ENCODE results near the gene METTL4. TPM values are rescaled to one million over a fixed set of nuclear protein-coding genes. Genes with fewer than 3 reads are reported as not detected.

METTL4 gene
- polyA plus RNA-seq, 1 experiment = 12.7 TPM

DNA sequence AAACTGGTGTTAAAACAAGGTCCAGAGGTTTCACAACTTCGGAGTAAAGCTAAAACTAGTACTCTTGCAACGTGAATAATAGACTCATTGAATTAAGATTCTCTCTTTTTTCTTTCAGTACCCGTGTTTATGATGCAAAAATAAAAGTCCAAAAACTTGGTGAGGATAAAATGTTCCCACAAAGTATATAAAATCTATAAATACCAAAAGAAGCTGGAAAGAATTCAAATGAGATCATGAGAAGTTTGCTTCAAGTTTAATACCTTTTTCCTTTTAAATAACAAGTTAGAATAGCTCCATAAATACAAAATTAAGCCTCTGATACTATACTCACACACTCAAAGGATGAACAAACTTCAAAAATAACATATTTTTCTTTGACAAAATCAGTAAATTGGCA lies 34.0 kb downstream of the METTL4 start:
- Histone ChIP-seq H3K27me3 (ENCODE audit: control insufficient read depth, insufficient read depth, low read length) (no peaks in the 10 kb centered on the region), H3K4me3 (ENCODE audit: low read depth, low read length) (no peak overlapping the region), H3K9me3 (ENCODE audit: control insufficient read depth, insufficient read depth, low read length) (no peaks in the 10 kb centered on the region), H3K27ac (ENCODE audit: low read depth, low read length) (no peak overlapping the region)
- no peak for TF ChIP-seq CTCF (IDR thresholded peaks at IDR 0.05; ENCODE audit: low read depth, low read length)
- ChIA-PET POLR2A (no interaction called here), CTCF (interaction anchor here (0.6 to 2.6 kb wide), 4 partner anchors 9 to 433 kb away, joined by 3 to 12 read pairs (median 6); no protein-coding TSS in a partner anchor)
- no peak for DNase-seq (ENCODE audit: low read depth, low spot score)

GRCh38 chr18:2536493-2536892 lies 34.8 kb downstream of the METTL4 start:
- CTCF ChIA-PET = interaction anchor here (0.5 to 2.6 kb wide), 3 partner anchors 10 to 432 kb away, joined by 3 to 12 read pairs (median 9); no protein-coding TSS in a partner anchor

DNA sequence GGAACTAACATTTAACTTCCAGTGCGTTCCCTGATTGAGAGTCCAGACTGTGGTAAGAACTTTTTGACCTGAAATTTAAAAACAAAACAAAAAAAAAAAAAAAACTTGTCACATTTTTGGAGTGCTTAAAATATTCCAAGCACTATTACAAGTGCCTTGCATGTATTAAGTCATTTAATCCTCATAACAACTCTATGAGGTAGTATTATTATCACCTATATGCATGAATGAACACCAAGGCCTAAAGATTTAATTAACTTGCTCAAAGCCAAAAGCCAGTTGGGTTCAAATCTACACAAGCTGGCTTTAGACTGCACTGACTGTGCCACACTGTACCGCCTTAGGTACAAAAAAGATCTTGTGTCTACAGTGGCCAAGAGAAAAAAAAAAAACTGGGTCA lies 35.2 kb downstream of the METTL4 start:
- no peak for DNase-seq (ENCODE audit: low read depth, low spot score)
- Histone ChIP-seq H3K27ac (ENCODE audit: low read depth, low read length) (no peak overlapping the region), H3K27me3 (ENCODE audit: control insufficient read depth, insufficient read depth, low read length) (no peaks in the 10 kb centered on the region), H3K4me3 (ENCODE audit: low read depth, low read length) (no peak overlapping the region), H3K9me3 (ENCODE audit: control insufficient read depth, insufficient read depth, low read length) (no peaks in the 10 kb centered on the region)
- TF ChIP-seq CTCF (IDR thresholded peaks at IDR 0.05; ENCODE audit: low read depth, low read length) = no peak
- ChIA-PET CTCF (interaction anchor here (2.6 kb wide), 1 partner anchor 11 kb away, joined by 12 read pairs; no protein-coding TSS in a partner anchor), POLR2A (no interaction called here)

More at GRCh38 chr18:2536493-2536892, 34.8 kb downstream of the METTL4 start:
- H3K9me3 ChIP-seq (ENCODE audit: control insufficient read depth, insufficient read depth, low read length) = no peaks in the 10 kb centered on the region
- POLR2A ChIA-PET = no interaction called here
- no peak for DNase-seq (ENCODE audit: low read depth, low spot score)
- no peak for TF ChIP-seq CTCF (IDR thresholded peaks at IDR 0.05; ENCODE audit: low read depth, low read length)
- H3K4me3 ChIP-seq (ENCODE audit: low read depth, low read length) = no peak overlapping the region
- H3K27ac ChIP-seq (ENCODE audit: low read depth, low read length) = no peak overlapping the region
- H3K27me3 ChIP-seq (ENCODE audit: control insufficient read depth, insufficient read depth, low read length) = no peaks in the 10 kb centered on the region

DNA sequence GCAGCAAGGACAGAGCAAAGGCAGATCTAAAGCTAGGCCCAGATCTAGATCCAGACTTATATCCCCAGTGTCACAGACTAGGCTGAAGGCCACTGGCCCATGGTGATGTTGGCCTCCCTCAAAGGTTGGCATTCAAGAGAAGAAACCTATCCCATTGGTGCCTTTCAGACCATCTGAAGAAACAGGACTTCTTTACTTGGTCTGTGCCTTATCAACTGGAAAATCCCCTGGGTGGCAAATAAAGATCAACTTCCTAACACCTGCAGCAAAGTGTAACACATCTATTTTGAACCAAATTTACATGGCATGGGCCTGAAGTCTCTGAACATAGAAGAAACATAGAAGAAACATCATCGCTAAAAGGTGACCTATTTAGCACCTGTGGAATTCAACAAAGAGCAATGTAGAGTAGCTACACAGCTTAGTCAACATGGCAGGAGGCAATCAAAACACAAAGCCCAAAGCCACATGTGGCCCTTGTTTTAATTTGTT lies 35.8 kb downstream of the METTL4 start:
- no peak overlapping the region for H3K27ac ChIP-seq (ENCODE audit: low read depth, low read length)
- no peak overlapping the region for H3K4me3 ChIP-seq (ENCODE audit: low read depth, low read length)
- POLR2A ChIA-PET = no interaction called here
- TF ChIP-seq CTCF (IDR thresholded peaks at IDR 0.05; ENCODE audit: low read depth, low read length) = no peak
- DNase-seq (ENCODE audit: low read depth, low spot score) = no peak
- no peaks in the 10 kb centered on the region for H3K27me3 ChIP-seq (ENCODE audit: control insufficient read depth, insufficient read depth, low read length)
- CTCF ChIA-PET = interaction anchor here (1.7 to 2.6 kb wide), 2 partner anchors 11 to 431 kb away, joined by 4 to 12 read pairs; no protein-coding TSS in a partner anchor
- H3K9me3 ChIP-seq (ENCODE audit: control insufficient read depth, insufficient read depth, low read length) = no peaks in the 10 kb centered on the region

- Histone ChIP-seq H3K9me3 (ENCODE audit: control insufficient read depth, insufficient read depth, low read length) (no peaks in the 10 kb centered on the region), H3K27me3 (ENCODE audit: control insufficient read depth, insufficient read depth, low read length) (no peaks in the 10 kb centered on the region), H3K4me3 (ENCODE audit: low read depth, low read length) (no peak overlapping the region), H3K27ac (ENCODE audit: low read depth, low read length) (no peak overlapping the region)
- DNase-seq (ENCODE audit: low read depth, low spot score) = no peak
- CTCF ChIA-PET = interaction anchor here (0.9 to 1.7 kb wide), 2 partner anchors 13 to 430 kb away, joined by 4 read pairs; no protein-coding TSS in a partner anchor
- no peak for TF ChIP-seq CTCF (IDR thresholded peaks at IDR 0.05; ENCODE audit: low read depth, low read length)
- POLR2A ChIA-PET = no interaction called here
These were observed 36.4 kb downstream of the METTL4 start for GRCh38 chr18:2534906-2535305.

Data from AG04450 (cell line).